Karpas-422 (cell line): Measurements from ENCODE around the gene NRXN2. TPM values are rescaled to one million over a fixed set of nuclear protein-coding genes. Genes with fewer than 3 reads are reported as not detected.

Source experiments
- DNase-seq: peaks from one replicate; pipeline ENCODE4 v3.0.0-alpha.2; 2015
- H2AFZ ChIP-seq: fragments of 200-600 bp; sonication (generic); 2 replicates; pipeline ENCODE4 v1.6.1; 2014; ENCODE audit warnings: antibody characterized with exemption, low read length, mixed read lengths
- H3K27ac ChIP-seq: fragments of 200-600 bp; sonication (generic); 2 replicates; pipeline ENCODE4 v1.5.1; 2014; ENCODE audit warnings: mild to moderate bottlenecking, low read length, moderate library complexity
- H3K27me3 ChIP-seq: fragments of 200-600 bp; sonication (generic); 2 replicates; pipeline ENCODE4 v1.6.1; 2014; ENCODE audit warnings: low read length, mixed read lengths
- H3K36me3 ChIP-seq: fragments of 200-600 bp; sonication (generic); 2 replicates; pipeline ENCODE4 v1.6.1; 2014; ENCODE audit warnings: low read length, mixed read lengths; ENCODE audit not compliant: insufficient read depth
- H3K4me1 ChIP-seq: fragments of 200-600 bp; sonication (generic); 2 replicates; pipeline ENCODE4 v1.6.1; 2014; ENCODE audit warnings: mild to moderate bottlenecking, low read length, mixed read lengths
- H3K4me2 ChIP-seq: fragments of 200-600 bp; sonication (generic); 2 replicates; pipeline ENCODE4 v1.6.1; 2014; ENCODE audit warnings: low read length, low read depth, mild to moderate bottlenecking; ENCODE audit not compliant: poor library complexity, severe bottlenecking
- H3K4me3 ChIP-seq: fragments of 200-600 bp; sonication (generic); 2 replicates; pipeline ENCODE4 v1.5.1; 2014; ENCODE audit warnings: mild to moderate bottlenecking, antibody characterized with exemption, low read length, mixed read lengths
- H3K79me2 ChIP-seq: fragments of 200-600 bp; sonication (generic); 2 replicates; pipeline ENCODE4 v1.6.1; 2014; ENCODE audit warnings: mild to moderate bottlenecking, low read length, mixed read lengths
- H3K9ac ChIP-seq: fragments of 200-600 bp; sonication (generic); 2 replicates; pipeline ENCODE4 v1.6.0; 2014; ENCODE audit warnings: low read length
- H3K9me2 ChIP-seq: fragments of 200-600 bp; sonication (generic), shearing (Covaris generic); replicated peaks from 2 replicates; pipeline ENCODE4 v1.6.0; 2014; ENCODE audit warnings: mild to moderate bottlenecking, low read length, moderate library complexity; ENCODE audit not compliant: insufficient read depth
- H3K9me3 ChIP-seq: fragments of 300-700, 200-600 bp; sonication (generic); 2 replicates; pipeline ENCODE4 v1.6.1; 2014; ENCODE audit warnings: low read length, mixed read lengths
- H4K20me1 ChIP-seq: fragments of 200-600 bp; sonication (generic); 2 replicates; pipeline ENCODE4 v1.6.1; 2014; ENCODE audit warnings: mild to moderate bottlenecking, antibody characterized with exemption, low read length, low read depth; ENCODE audit not compliant: insufficient read depth
- total RNA-seq: library from RNA; depleted of rRNA; stranded (reverse); fragments of >200 nt; shearing (Covaris generic); gene quantifications from 2 replicates; pipeline ENCODE4 v1.2.3, GENCODE V29; 2014; ENCODE audit warnings: low replicate concordance

The NRXN2 gene
- total RNA-seq, 1 experiment from 2014 or later, result not detected

DNA sequence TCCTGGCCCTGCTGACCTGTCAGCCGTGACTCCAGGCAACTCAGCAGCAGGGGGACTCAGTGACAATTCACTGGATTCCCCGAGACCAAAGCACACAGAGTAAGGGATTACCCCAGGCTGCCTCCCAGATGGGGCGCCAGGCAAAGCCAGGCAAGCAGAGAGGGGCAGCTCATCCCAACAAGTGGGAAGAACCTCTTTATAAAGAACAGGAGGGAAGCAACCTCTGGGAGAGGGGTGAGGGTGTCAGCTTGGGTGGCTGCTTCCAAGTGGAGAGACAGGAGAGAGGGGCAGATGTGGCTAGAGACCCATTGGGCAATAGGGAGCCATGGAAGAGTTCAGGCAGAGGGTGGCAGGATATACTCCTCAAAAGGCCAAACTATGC is 130.8 kb downstream of the NRXN2 start:
- Histone ChIP-seq H3K79me2 (no peaks in the 10 kb centered on the region), H3K36me3 (no peaks in the 10 kb centered on the region), H3K4me2 (no peak overlapping the region), H3K9ac (no peak overlapping the region), H3K27ac (no peak overlapping the region), H3K9me3 (peaks cover 5% of the 10 kb centered on the region; the same call in 1 of the 2 replicates), H3K4me3 (no peak overlapping the region), H2AFZ (no peak overlapping the region), H4K20me1 (no peaks in the 10 kb centered on the region), H3K27me3 (no peaks in the 10 kb centered on the region), H3K4me1 (no peaks in the 10 kb centered on the region), H3K9me2 (no peaks in the 10 kb centered on the region)
- DNase-seq, result no peak

DNA sequence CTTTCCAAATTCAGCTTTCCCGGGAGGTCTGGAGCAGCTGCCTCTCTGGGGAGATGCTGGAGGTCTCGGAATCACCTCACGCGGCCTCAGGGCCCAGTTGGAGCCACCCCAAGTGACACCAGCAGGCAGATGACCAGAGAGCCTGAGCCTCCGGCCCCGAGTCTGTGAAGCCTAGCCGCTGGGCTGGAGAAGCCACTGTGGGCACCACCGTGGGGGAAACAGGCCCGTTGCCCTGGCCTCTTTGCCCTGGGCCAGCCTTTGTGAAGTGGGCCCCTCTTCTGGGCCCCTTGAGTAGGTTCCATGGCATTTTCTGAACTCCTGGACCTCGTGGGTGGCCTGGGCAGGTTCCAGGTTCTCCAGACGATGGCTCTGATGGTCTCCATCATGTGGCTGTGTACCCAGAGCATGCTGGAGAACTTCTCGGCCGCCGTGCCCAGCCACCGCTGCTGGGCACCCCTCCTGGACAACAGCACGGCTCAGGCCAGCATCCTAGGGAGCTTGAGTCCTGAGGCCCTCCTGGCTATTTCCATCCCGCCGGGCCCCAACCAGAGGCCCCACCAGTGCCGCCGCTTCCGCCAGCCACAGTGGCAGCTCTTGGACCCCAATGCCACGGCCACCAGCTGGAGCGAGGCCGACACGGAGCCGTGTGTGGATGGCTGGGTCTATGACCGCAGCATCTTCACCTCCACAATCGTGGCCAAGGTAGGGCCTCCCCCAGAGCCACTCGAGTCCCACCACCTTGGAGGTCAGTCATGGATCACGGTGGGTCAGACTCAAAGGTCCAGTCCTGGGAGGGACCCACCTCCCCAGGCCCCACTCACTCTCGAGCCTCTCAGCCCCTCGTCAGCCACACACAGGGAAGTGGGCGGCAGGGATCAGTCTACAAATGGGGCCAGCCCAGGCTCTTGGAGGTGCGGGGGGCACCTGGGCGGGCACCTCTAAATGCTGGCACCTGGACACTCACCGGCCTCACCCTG is 131.5 kb downstream of the NRXN2 start:
- no peak overlapping the region for H3K4me2 ChIP-seq
- H3K27ac ChIP-seq, result no peak overlapping the region
- DNase-seq, result no peak
- no peaks in the 10 kb centered on the region for H3K36me3 ChIP-seq
- no peaks in the 10 kb centered on the region for H3K4me1 ChIP-seq
- H3K79me2 ChIP-seq, result no peaks in the 10 kb centered on the region
- H3K4me3 ChIP-seq, result no peak overlapping the region
- no peak overlapping the region for H2AFZ ChIP-seq
- H3K9me3 ChIP-seq, result peaks cover 5% of the 10 kb centered on the region; the same call in 1 of the 2 replicates
- no peaks in the 10 kb centered on the region for H3K9me2 ChIP-seq
- H3K9ac ChIP-seq, result no peak overlapping the region
- no peaks in the 10 kb centered on the region for H4K20me1 ChIP-seq
- no peaks in the 10 kb centered on the region for H3K27me3 ChIP-seq

GRCh38 chr11:64590763-64591221 is 132.2 kb downstream of the NRXN2 start, which contains the start of gene SLC22A12:
TSS of gene SLC22A12 (plus strand) at chr11:64591220. CDS start at chr11:64591557, 337 bp downstream.
- no peak for DNase-seq
- H3K36me3 ChIP-seq, result no peaks in the 10 kb centered on the region
- H3K27me3 ChIP-seq, result no peaks in the 10 kb centered on the region
- H3K9ac ChIP-seq, result no peak within 1 kb of the TSS
- H3K9me2 ChIP-seq, result no peaks in the 10 kb centered on the region
- H3K4me1 ChIP-seq, result no peaks in the 10 kb centered on the region
- no peaks in the 10 kb centered on the region for H3K79me2 ChIP-seq
- no peak within 1 kb of the TSS for H2AFZ ChIP-seq
- H3K4me3 ChIP-seq, result no peak within 1 kb of the TSS
- no peaks in the 10 kb centered on the region for H4K20me1 ChIP-seq
- H3K27ac ChIP-seq, result no peak within 1 kb of the TSS
- peaks cover 2% of the 10 kb centered on the region; the same call in 1 of the 2 replicates for H3K9me3 ChIP-seq
- H3K4me2 ChIP-seq, result no peak within 1 kb of the TSS

DNA sequence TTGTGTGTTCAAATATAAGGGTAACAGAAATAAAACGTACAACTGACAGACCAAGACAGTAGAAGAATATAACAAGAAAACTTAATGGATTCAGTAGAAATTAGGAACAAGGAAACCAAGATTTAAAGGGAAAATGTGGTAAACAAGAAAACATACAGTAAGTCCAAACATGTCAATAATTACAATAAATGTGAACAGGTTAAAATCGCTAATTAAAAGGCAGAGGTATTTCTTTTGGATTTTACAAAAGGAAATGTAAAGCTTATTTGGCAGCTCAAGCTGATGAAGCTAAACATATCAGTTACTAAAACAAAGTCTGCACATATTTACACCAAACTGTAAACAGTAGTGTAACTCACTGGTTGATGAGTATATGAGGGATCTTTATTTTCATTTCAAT is 134.3 kb downstream of the NRXN2 start:
- Histone ChIP-seq H3K79me2 (no peaks in the 10 kb centered on the region), H2AFZ (no peak overlapping the region), H3K9me2 (no peaks in the 10 kb centered on the region), H3K36me3 (no peaks in the 10 kb centered on the region), H3K9ac (no peak overlapping the region), H3K4me3 (no peak overlapping the region), H3K27ac (no peak overlapping the region), H3K4me2 (no peak overlapping the region), H3K9me3 (no peaks in the 10 kb centered on the region), H3K27me3 (no peaks in the 10 kb centered on the region), H4K20me1 (no peaks in the 10 kb centered on the region), H3K4me1 (no peaks in the 10 kb centered on the region)
- no peak for DNase-seq

GRCh38 chr11:64586366-64586765 is 136.6 kb downstream of the NRXN2 start:
- Histone ChIP-seq H3K4me1 (no peaks in the 10 kb centered on the region), H3K4me3 (no peak overlapping the region), H2AFZ (no peak overlapping the region), H3K9me2 (no peaks in the 10 kb centered on the region), H4K20me1 (no peaks in the 10 kb centered on the region), H3K9me3 (no peaks in the 10 kb centered on the region), H3K36me3 (no peaks in the 10 kb centered on the region), H3K27me3 (no peaks in the 10 kb centered on the region), H3K4me2 (no peak overlapping the region), H3K9ac (no peak overlapping the region), H3K27ac (no peak overlapping the region), H3K79me2 (no peaks in the 10 kb centered on the region)
- no peak for DNase-seq

DNA sequence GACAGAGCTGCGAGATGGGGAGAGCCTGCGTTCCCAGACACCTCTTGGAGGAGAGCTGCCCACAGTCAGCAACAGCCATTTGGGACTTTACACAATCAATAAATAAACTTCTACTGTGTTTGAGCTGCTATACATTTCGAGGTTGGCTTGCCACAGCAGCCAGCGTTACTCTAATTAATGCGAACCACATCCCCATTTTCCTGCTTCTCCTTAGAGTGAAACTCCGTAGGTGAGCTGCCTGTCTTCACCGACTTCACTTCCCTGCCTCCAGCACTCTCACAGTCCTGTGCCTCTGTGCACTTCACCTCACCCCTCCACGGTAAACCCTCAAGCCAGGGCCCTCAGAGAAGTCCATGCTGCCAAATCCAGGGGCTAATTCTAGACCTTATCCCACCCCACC is 137.8 kb downstream of the NRXN2 start:
- H3K9me3 ChIP-seq, result no peaks in the 10 kb centered on the region
- H3K4me3 ChIP-seq, result no peak overlapping the region
- H3K9ac ChIP-seq, result no peak overlapping the region
- no peaks in the 10 kb centered on the region for H3K36me3 ChIP-seq
- H3K4me1 ChIP-seq, result no peaks in the 10 kb centered on the region
- H3K79me2 ChIP-seq, result no peaks in the 10 kb centered on the region
- no peak for DNase-seq
- H3K9me2 ChIP-seq, result no peaks in the 10 kb centered on the region
- no peaks in the 10 kb centered on the region for H4K20me1 ChIP-seq
- no peak overlapping the region for H2AFZ ChIP-seq
- H3K27me3 ChIP-seq, result no peaks in the 10 kb centered on the region
- H3K4me2 ChIP-seq, result no peak overlapping the region
- H3K27ac ChIP-seq, result no peak overlapping the region

- no peak overlapping the region for H3K9ac ChIP-seq
- no peaks in the 10 kb centered on the region for H3K4me1 ChIP-seq
- no peak for DNase-seq
- no peak overlapping the region for H3K4me2 ChIP-seq
- H2AFZ ChIP-seq, result no peak overlapping the region
- no peaks in the 10 kb centered on the region for H3K36me3 ChIP-seq
- no peaks in the 10 kb centered on the region for H3K79me2 ChIP-seq
- no peak overlapping the region for H3K27ac ChIP-seq
- no peaks in the 10 kb centered on the region for H3K27me3 ChIP-seq
- H3K9me3 ChIP-seq, result no peaks in the 10 kb centered on the region
- H3K9me2 ChIP-seq, result no peaks in the 10 kb centered on the region
- H4K20me1 ChIP-seq, result no peaks in the 10 kb centered on the region
- H3K4me3 ChIP-seq, result no peak overlapping the region
Observed at GRCh38 chr11:64583296-64584262, 139.4 kb downstream of the NRXN2 start.

DNA sequence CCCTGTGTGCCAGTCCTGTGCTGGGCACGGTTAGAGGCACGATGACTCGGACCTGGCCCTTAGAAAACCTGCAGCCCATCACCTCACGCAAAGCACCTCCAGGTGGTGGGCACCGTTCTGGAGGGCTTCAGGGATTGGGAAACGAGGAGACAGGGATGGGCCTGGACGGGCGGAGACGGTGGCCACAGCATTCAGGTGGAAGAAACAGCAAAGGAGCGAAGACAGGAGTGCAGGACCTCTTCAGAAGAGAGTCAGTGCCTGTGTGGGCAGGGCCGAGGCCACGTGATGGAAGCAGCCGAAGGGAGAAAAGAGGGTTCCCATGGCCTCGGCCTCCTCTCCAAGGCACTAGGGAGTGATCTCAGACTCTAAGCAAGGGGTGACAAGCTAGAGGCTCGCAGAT is 140.1 kb downstream of the NRXN2 start:
- Histone ChIP-seq H3K79me2 (no peaks in the 10 kb centered on the region), H3K9ac (no peak overlapping the region), H3K4me2 (no peak overlapping the region), H3K9me2 (no peaks in the 10 kb centered on the region), H2AFZ (no peak overlapping the region), H3K27me3 (no peaks in the 10 kb centered on the region), H3K27ac (no peak overlapping the region), H3K4me3 (no peak overlapping the region), H4K20me1 (no peaks in the 10 kb centered on the region), H3K4me1 (no peaks in the 10 kb centered on the region), H3K9me3 (no peaks in the 10 kb centered on the region), H3K36me3 (no peaks in the 10 kb centered on the region)
- DNase-seq, result no peak
